Ovary (tissue), 3 donors: Measurements from ENCODE around the gene NOL9.

Source experiments
- POLR2A ChIP-seq: fragments of 450-650 bp; IDR thresholded peaks from one replicate; pipeline ENCODE4 v1.6.1; 2017; ENCODE audit warnings: antibody characterized with exemption, mild to moderate bottlenecking, moderate library complexity
- TF ChIP-seq, protein P1 (sequence below), 3 donors: fragments of 450-650 bp in 2 of 3; fragments of 200-600 bp in 1 of 3; IDR thresholded peaks; one replicate each; pipeline versions ENCODE4 v1.5.1 to v1.8.0; 2016 to 2022; ENCODE audit warnings: antibody characterized with exemption in 3 of 3, mild to moderate bottlenecking in 1 of 3
- donor health status: DM: no; HTN: no; CAD: no.

DNA sequence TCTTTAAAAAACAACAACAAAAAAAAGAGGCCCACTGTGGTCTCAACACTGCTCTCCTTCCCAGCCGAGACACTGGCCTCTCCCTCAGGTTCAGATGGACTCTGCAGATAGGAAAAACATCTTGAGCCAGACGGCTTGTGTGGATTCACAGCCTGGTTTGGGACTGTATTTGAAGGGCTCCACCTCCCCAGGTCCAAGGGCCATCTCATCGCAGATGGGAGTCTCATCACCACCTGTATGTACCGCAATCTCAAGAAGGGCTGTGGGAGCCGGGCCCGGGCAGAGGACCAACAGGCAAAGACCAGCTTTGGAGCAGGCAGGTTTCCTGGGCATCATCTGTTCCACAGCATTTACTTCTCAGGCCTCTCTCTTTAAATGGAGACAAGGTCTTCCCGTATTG, 35.7 kb upstream of the NOL9 start:
- TF ChIP-seq, protein P1, sequence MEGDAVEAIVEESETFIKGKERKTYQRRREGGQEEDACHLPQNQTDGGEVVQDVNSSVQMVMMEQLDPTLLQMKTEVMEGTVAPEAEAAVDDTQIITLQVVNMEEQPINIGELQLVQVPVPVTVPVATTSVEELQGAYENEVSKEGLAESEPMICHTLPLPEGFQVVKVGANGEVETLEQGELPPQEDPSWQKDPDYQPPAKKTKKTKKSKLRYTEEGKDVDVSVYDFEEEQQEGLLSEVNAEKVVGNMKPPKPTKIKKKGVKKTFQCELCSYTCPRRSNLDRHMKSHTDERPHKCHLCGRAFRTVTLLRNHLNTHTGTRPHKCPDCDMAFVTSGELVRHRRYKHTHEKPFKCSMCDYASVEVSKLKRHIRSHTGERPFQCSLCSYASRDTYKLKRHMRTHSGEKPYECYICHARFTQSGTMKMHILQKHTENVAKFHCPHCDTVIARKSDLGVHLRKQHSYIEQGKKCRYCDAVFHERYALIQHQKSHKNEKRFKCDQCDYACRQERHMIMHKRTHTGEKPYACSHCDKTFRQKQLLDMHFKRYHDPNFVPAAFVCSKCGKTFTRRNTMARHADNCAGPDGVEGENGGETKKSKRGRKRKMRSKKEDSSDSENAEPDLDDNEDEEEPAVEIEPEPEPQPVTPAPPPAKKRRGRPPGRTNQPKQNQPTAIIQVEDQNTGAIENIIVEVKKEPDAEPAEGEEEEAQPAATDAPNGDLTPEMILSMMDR (IDR thresholded peaks at IDR 0.05): no peak
- TF ChIP-seq POLR2A: no peak
